Activated CD8-positive, alpha-beta memory T cell treated with anti-CD3 and anti-CD28 coated beads, Interleukin-2, amount 50 U/mL, for 1 hour (primary cell): ENCODE data around the gene OSBPL2.

Experiments used
- DNase-seq: peaks from one replicate; pipeline ENCODE4 v3.0.0-alpha.2; 2020; ENCODE audit errors: extremely low read depth

Gene OSBPL2

GRCh38 chr20:62258499-62259293, 20.4 kb downstream of the OSBPL2 start:
- DNase-seq = no peak

- DNase-seq = no peak
Measured at GRCh38 chr20:62259294-62259565, 20.9 kb downstream of the OSBPL2 start.

- no peak for DNase-seq
Measured at GRCh38 chr20:62262064-62262463, 23.7 kb downstream of the OSBPL2 start.

GRCh38 chr20:62263396-62263795, 25.1 kb downstream of the OSBPL2 start:
- DNase-seq = no peak

GRCh38 chr20:62265365-62265764, 27.0 kb downstream of the OSBPL2 start:
- no peak for DNase-seq

GRCh38 chr20:62266340-62266739, 28.0 kb downstream of the OSBPL2 start:
- no peak for DNase-seq

- DNase-seq = no peak
Measured at GRCh38 chr20:62266851-62267250, 28.5 kb downstream of the OSBPL2 start.

GRCh38 chr20:62267543-62267942, 29.2 kb downstream of the OSBPL2 start:
- DNase-seq = no peak

GRCh38 chr20:62268228-62268900, 30.0 kb downstream of the OSBPL2 start:
- no peak for DNase-seq

GRCh38 chr20:62269378-62269777, 31.1 kb downstream of the OSBPL2 start:
- DNase-seq = no peak

GRCh38 chr20:62269871-62270270, 31.6 kb downstream of the OSBPL2 start:
- DNase-seq = no peak

- no peak for DNase-seq
Measured at GRCh38 chr20:62272200-62272599, 33.9 kb downstream of the OSBPL2 start.

- DNase-seq = no peak
Measured at GRCh38 chr20:62273416-62273815, 35.1 kb downstream of the OSBPL2 start.

- DNase-seq = no peak
Measured at GRCh38 chr20:62274332-62274950, 36.1 kb downstream of the OSBPL2 start.

GRCh38 chr20:62275219-62275618, 36.9 kb downstream of the OSBPL2 start:
- no peak for DNase-seq

- DNase-seq = no peak
Measured at GRCh38 chr20:62276439-62276838, 38.1 kb downstream of the OSBPL2 start.

- DNase-seq = no peak
Measured at GRCh38 chr20:62277253-62277652, 38.9 kb downstream of the OSBPL2 start.

- no peak for DNase-seq
Measured at GRCh38 chr20:62280303-62280702, 42.0 kb downstream of the OSBPL2 start.

GRCh38 chr20:62281161-62281933, 43.0 kb downstream of the OSBPL2 start:
- DNase-seq = no peak

- DNase-seq = no peak
Measured at GRCh38 chr20:62282103-62282502, 43.8 kb downstream of the OSBPL2 start.

GRCh38 chr20:62282877-62283503, 44.7 kb downstream of the OSBPL2 start:
- DNase-seq = no peak

GRCh38 chr20:62284448-62284847, 46.1 kb downstream of the OSBPL2 start:
- no peak for DNase-seq
